Upper lobe of left lung (tissue), 4 donors: Measurements from ENCODE around the gene ACTA2.

Source experiments
- POLR2AphosphoS5 ChIP-seq, 2 donors: sonication (generic); formaldehyde crosslinking; IDR thresholded peaks; one replicate each; pipeline ENCODE4 v1.5.1; 2017; ENCODE audit warnings: antibody characterized with exemption in 2 of 2
- TF ChIP-seq, protein P1 (sequence below), 6 experiments: fragments of 450-650 bp in 4 of 6; fragments of 200-600 bp in 2 of 6; sonication (generic) in 2 of 6; IDR thresholded peaks; one replicate each; pipeline ENCODE4 v1.5.1; 2016 to 2019; ENCODE audit warnings: antibody characterized with exemption in 6 of 6

DNA sequence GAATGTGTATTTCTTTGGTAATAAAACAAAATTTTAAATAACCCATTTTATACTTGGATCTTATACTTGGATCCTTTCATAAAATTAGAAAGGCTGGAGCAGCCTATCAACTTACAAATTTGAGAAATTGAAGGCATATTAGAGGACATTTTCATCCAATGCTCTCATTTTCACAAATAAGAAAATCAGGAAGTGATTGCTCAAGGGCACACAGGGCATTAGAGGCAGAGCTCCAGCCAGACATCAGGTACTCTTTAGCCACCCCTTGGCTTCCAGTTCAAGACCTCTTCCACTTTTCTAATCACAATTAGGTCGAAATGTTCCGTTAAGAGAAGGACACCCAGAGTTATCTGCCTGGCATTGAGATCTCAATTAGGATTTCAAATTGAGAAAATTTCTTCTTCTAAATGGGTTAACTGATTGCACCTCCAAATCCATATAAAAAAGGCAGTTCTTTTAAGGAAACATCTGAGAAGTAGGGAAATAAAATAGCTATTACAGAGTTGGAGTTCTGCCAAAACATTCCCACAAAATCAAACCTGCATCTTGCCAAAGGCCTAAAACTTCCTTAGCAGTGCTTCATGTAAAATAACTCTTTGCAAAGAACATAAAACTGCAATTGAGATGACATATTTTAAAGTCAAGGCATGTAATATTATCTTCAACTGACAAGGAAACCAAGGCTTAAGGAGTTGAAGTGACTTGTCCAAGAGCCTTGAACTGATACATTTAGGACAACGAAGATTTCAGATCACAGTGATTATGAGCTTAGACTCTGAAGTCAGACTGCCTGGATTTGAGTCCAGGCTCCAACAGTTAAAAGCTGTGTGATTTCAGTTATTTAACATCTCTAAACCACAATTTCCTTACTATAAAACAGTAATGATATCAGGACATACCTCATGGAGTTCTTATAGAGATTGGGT lies 2.4 kb downstream of the ACTA2 start:
- TF ChIP-seq, protein P1, sequence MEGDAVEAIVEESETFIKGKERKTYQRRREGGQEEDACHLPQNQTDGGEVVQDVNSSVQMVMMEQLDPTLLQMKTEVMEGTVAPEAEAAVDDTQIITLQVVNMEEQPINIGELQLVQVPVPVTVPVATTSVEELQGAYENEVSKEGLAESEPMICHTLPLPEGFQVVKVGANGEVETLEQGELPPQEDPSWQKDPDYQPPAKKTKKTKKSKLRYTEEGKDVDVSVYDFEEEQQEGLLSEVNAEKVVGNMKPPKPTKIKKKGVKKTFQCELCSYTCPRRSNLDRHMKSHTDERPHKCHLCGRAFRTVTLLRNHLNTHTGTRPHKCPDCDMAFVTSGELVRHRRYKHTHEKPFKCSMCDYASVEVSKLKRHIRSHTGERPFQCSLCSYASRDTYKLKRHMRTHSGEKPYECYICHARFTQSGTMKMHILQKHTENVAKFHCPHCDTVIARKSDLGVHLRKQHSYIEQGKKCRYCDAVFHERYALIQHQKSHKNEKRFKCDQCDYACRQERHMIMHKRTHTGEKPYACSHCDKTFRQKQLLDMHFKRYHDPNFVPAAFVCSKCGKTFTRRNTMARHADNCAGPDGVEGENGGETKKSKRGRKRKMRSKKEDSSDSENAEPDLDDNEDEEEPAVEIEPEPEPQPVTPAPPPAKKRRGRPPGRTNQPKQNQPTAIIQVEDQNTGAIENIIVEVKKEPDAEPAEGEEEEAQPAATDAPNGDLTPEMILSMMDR (IDR thresholded peaks at IDR 0.05): no peak
- TF ChIP-seq POLR2AphosphoS5 (IDR thresholded peaks at IDR 0.05): no peak
